Neuronal stem cell (in vitro differentiated cells): ENCODE results near the gene PDE6C.

Source experiments
- DNase-seq: peaks from one replicate; pipeline ENCODE4 v3.0.0-alpha.2; 2013; ENCODE audit warnings: low spot score
- H2AFZ ChIP-seq: one replicate; pipeline ENCODE4 v1.6.1; 2013; ENCODE audit warnings: mild to moderate bottlenecking, low read length, inconsistent platforms
- H2AK5ac ChIP-seq: 2 replicates; pipeline ENCODE4 v1.6.1; 2013; ENCODE audit warnings: low read depth, mild to moderate bottlenecking, inconsistent platforms, low read length, moderate library complexity, mixed read lengths
- H2BK120ac ChIP-seq: 2 replicates; pipeline ENCODE4 v1.6.1; 2013; ENCODE audit warnings: low read depth, mild to moderate bottlenecking, inconsistent platforms, low read length, moderate library complexity, mixed read lengths
- H2BK12ac ChIP-seq: one replicate; pipeline ENCODE4 v1.6.1; 2013; ENCODE audit warnings: low read length, inconsistent platforms
- H2BK15ac ChIP-seq: 2 replicates; pipeline ENCODE4 v1.6.1; 2013; ENCODE audit warnings: mild to moderate bottlenecking, low read length, inconsistent platforms, mixed read lengths
- H2BK5ac ChIP-seq: one replicate; pipeline ENCODE4 v1.6.1; 2013; ENCODE audit warnings: inconsistent platforms, mild to moderate bottlenecking, low read length, moderate library complexity
- H3K14ac ChIP-seq: one replicate; pipeline ENCODE4 v1.6.1; 2013; ENCODE audit warnings: low read length, inconsistent platforms
- H3K18ac ChIP-seq: 2 replicates; pipeline ENCODE4 v1.6.1; 2013; ENCODE audit warnings: low read length, inconsistent platforms
- H3K23ac ChIP-seq: 2 replicates; pipeline ENCODE4 v1.6.1; 2013; ENCODE audit warnings: low read depth, mild to moderate bottlenecking, mixed read lengths, low read length, inconsistent platforms; ENCODE audit not compliant: poor library complexity
- H3K27ac ChIP-seq: replicated peaks from 3 replicates; pipeline ENCODE4 v1.5.1; 2013; ENCODE audit warnings: low read length, inconsistent platforms
- H3K27me3 ChIP-seq, 3 experiments: 2 replicates each; pipeline ENCODE4 v1.6.1; 2013; ENCODE audit warnings: low read length in 3 of 3, mild to moderate bottlenecking in 2 of 3, inconsistent platforms in 1 of 3, low read depth in 1 of 3, mixed read lengths in 1 of 3, moderate library complexity in 1 of 3; ENCODE audit not compliant: control insufficient read depth in 3 of 3, insufficient read depth in 3 of 3
- H3K36me3 ChIP-seq, 2 donors: replicated peaks in 1 of 2; 2 replicates each; pipeline ENCODE4 v1.6.1; 2013; ENCODE audit warnings: low read length in 2 of 2; ENCODE audit not compliant: control insufficient read depth in 2 of 2, insufficient read depth in 2 of 2
- H3K4ac ChIP-seq: 2 replicates; pipeline ENCODE4 v1.6.1; 2013; ENCODE audit warnings: inconsistent platforms, mild to moderate bottlenecking, low read length, moderate library complexity
- H3K4me1 ChIP-seq, 2 donors: 1 replicate in 1 of 2; 2 replicates in 1 of 2; pipeline ENCODE4 v1.6.1; 2013; ENCODE audit warnings: low read length in 2 of 2, low read depth in 1 of 2; ENCODE audit not compliant: control insufficient read depth in 2 of 2, insufficient read depth in 1 of 2
- H3K4me2 ChIP-seq: one replicate; pipeline ENCODE4 v1.6.1; 2013; ENCODE audit warnings: mild to moderate bottlenecking, low read length, inconsistent platforms; ENCODE audit not compliant: insufficient read depth, poor library complexity, severe bottlenecking
- H3K4me3 ChIP-seq, 2 donors: 2 replicates each; pipeline ENCODE4 v1.5.1; 2013; ENCODE audit warnings: low read length in 2 of 2, mild to moderate bottlenecking in 2 of 2, inconsistent platforms in 1 of 2, moderate library complexity in 1 of 2
- H3K79me1 ChIP-seq: one replicate; pipeline ENCODE4 v1.6.1; 2013; ENCODE audit warnings: low read depth, mild to moderate bottlenecking, inconsistent platforms, low read length, moderate library complexity
- H3K9ac ChIP-seq: one replicate; pipeline ENCODE4 v1.6.1; 2013; ENCODE audit warnings: mild to moderate bottlenecking, low read depth, low read length, inconsistent platforms; ENCODE audit not compliant: poor library complexity
- H3K9me3 ChIP-seq, 2 donors: replicated peaks in 1 of 2; 2 replicates each; pipeline versions ENCODE3 to v1.6.1; 2013; ENCODE audit warnings: low read length in 2 of 2, mild to moderate bottlenecking in 2 of 2, inconsistent platforms in 1 of 2, low read depth in 1 of 2, mixed read lengths in 1 of 2, moderate library complexity in 1 of 2; ENCODE audit not compliant: control insufficient read depth in 2 of 2, insufficient read depth in 1 of 2
- H4K8ac ChIP-seq: one replicate; pipeline ENCODE4 v1.6.1; 2013; ENCODE audit warnings: low read depth, mild to moderate bottlenecking, inconsistent platforms, low read length, moderate library complexity
- H4K91ac ChIP-seq: one replicate; pipeline ENCODE4 v1.6.1; 2013; ENCODE audit warnings: low read length, low read depth, mild to moderate bottlenecking, inconsistent platforms; ENCODE audit not compliant: poor library complexity
- WGBS, 2 donors: extraction: QIAGEN DNeasy Blood & Tissue Kit; methylation state at CpG; one replicate each; pipeline ENCODE4 v1.1.7; 2013; ENCODE audit warnings: missing lambda C conversion rate in 2 of 2, mixed read lengths in 1 of 2; ENCODE audit not compliant: insufficient read length in 2 of 2, insufficient replicate concordance in 1 of 2; ENCODE audit errors: extremely low coverage in 2 of 2; 5-methylcytosine and 5-hydroxymethylcytosine counted together

PDE6C gene

GRCh38 chr10:93667795-93668194 is 55.5 kb downstream of the PDE6C start:
- WGBS, 2 donors, result no CpG with 5 or more reads among the region's 3 CpGs
- no peak overlapping the region for H3K27ac ChIP-seq
- no peaks in the 10 kb centered on the region for H3K4me1 ChIP-seq
- H3K9me3 ChIP-seq, result no peaks in the 10 kb centered on the region
- DNase-seq, result no peak
- no peak overlapping the region for H3K4ac ChIP-seq
- no peak overlapping the region for H4K8ac ChIP-seq
- H3K79me1 ChIP-seq, result no peaks in the 10 kb centered on the region
- no peak overlapping the region for H3K23ac ChIP-seq
- no peak overlapping the region for H3K4me3 ChIP-seq
- no peak overlapping the region for H3K9ac ChIP-seq
- no peak overlapping the region for H2AK5ac ChIP-seq
- H3K14ac ChIP-seq, result no peak overlapping the region
- H2BK12ac ChIP-seq, result no peak overlapping the region
- H2AFZ ChIP-seq, result no peak overlapping the region
- H3K4me2 ChIP-seq, result no peak overlapping the region
- no peak overlapping the region for H2BK120ac ChIP-seq
- no peaks in the 10 kb centered on the region for H3K27me3 ChIP-seq
- H4K91ac ChIP-seq, result no peak overlapping the region
- H2BK5ac ChIP-seq, result no peak overlapping the region
- H3K36me3 ChIP-seq, result peaks cover 0 to 71% of the 10 kb centered on the region in 2 donors
- H3K18ac ChIP-seq, result no peak overlapping the region
- H2BK15ac ChIP-seq, result no peak overlapping the region

- no peak overlapping the region for H4K91ac ChIP-seq
- H2BK15ac ChIP-seq, result no peak overlapping the region
- no peaks in the 10 kb centered on the region for H3K27me3 ChIP-seq
- H2AK5ac ChIP-seq, result no peak overlapping the region
- H2AFZ ChIP-seq, result no peak overlapping the region
- H3K4me3 ChIP-seq, result no peak overlapping the region
- no peak overlapping the region for H2BK5ac ChIP-seq
- H3K36me3 ChIP-seq, result peaks cover 0 to 91% of the 10 kb centered on the region in 2 donors
- H3K9me3 ChIP-seq, result no peaks in the 10 kb centered on the region
- no peaks in the 10 kb centered on the region for H3K4me1 ChIP-seq
- no peak overlapping the region for H3K9ac ChIP-seq
- no peak for DNase-seq
- H3K18ac ChIP-seq, result no peak overlapping the region
- no peak overlapping the region for H2BK12ac ChIP-seq
- H3K79me1 ChIP-seq, result no peaks in the 10 kb centered on the region
- no peak overlapping the region for H4K8ac ChIP-seq
- H3K27ac ChIP-seq, result no peak overlapping the region
- H3K4ac ChIP-seq, result no peak overlapping the region
- no peak overlapping the region for H3K23ac ChIP-seq
- no peak overlapping the region for H2BK120ac ChIP-seq
- H3K4me2 ChIP-seq, result no peak overlapping the region
- H3K14ac ChIP-seq, result no peak overlapping the region
These were observed 58.0 kb downstream of the PDE6C start for GRCh38 chr10:93670372-93670771.

DNA sequence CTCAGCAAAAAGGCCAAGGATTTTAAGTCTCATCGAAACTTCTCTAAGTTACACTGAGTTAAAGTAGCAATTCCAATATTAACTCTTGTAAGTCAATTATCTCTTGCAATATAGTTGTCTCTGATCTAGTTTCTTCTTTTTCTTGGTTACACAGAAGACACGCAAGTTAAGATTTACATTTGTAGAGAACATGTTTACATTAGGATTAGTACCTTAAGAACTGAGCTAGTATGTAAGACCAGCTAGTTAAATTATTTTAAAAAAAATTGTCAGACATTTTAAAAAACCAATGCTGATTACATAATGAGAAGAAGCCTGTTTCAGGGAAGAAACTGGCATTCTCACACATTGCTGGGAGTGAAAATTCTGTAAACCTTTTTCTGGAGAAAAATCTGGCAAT is 58.7 kb downstream of the PDE6C start:
- no CpG with 5 or more reads among the region's 2 CpGs for WGBS, 2 donors
- H4K91ac ChIP-seq, result no peak overlapping the region

GRCh38 chr10:93672022-93672678 is 59.8 kb downstream of the PDE6C start:
- H2BK5ac ChIP-seq, result no peak overlapping the region
- H3K27me3 ChIP-seq, result no peaks in the 10 kb centered on the region
- no peaks in the 10 kb centered on the region for H3K79me1 ChIP-seq
- peaks cover 0 to 91% of the 10 kb centered on the region in 2 donors for H3K36me3 ChIP-seq
- H2AFZ ChIP-seq, result no peak overlapping the region
- DNase-seq, result no peak
- no peak overlapping the region for H3K4me2 ChIP-seq
- no peak overlapping the region for H3K27ac ChIP-seq
- no peak overlapping the region for H3K4ac ChIP-seq
- no peak overlapping the region for H3K14ac ChIP-seq
- no peak overlapping the region for H4K8ac ChIP-seq
- H3K9ac ChIP-seq, result no peak overlapping the region
- H3K4me1 ChIP-seq, result no peaks in the 10 kb centered on the region
- no peak overlapping the region for H4K91ac ChIP-seq
- H3K4me3 ChIP-seq, result no peak overlapping the region
- no peak overlapping the region for H2AK5ac ChIP-seq
- H3K18ac ChIP-seq, result no peak overlapping the region
- H2BK12ac ChIP-seq, result no peak overlapping the region
- WGBS, 2 donors, result no CpG with 5 or more reads among the region's 2 CpGs
- H2BK15ac ChIP-seq, result no peak overlapping the region
- H3K23ac ChIP-seq, result no peak overlapping the region
- H2BK120ac ChIP-seq, result no peak overlapping the region
- H3K9me3 ChIP-seq, result no peaks in the 10 kb centered on the region

More for the DNA sequence above, 58.7 kb downstream of the PDE6C start:
- Histone ChIP-seq H3K18ac (no peak overlapping the region), H3K4me2 (no peak overlapping the region), H2BK15ac (no peak overlapping the region), H3K14ac (no peak overlapping the region), H3K27me3 (no peaks in the 10 kb centered on the region), H2AFZ (no peak overlapping the region), H3K4me3 (no peak overlapping the region), H3K9ac (no peak overlapping the region), H2BK120ac (no peak overlapping the region), H3K4ac (no peak overlapping the region), H4K8ac (no peak overlapping the region), H3K27ac (no peak overlapping the region), H3K23ac (no peak overlapping the region), H3K36me3 (peaks cover 0 to 91% of the 10 kb centered on the region in 2 donors), H2BK5ac (no peak overlapping the region), H3K4me1 (no peaks in the 10 kb centered on the region), H3K79me1 (no peaks in the 10 kb centered on the region), H3K9me3 (no peaks in the 10 kb centered on the region), H2BK12ac (no peak overlapping the region), H2AK5ac (no peak overlapping the region)
- no peak for DNase-seq
